Measurements from ENCODE around the gene SPPL3. TPM values are rescaled to one million over a fixed set of nuclear protein-coding genes. Genes with fewer than 3 reads are reported as not detected.

Gene SPPL3
- polyA plus RNA-seq, 1 experiment = 13.2 TPM

DNA sequence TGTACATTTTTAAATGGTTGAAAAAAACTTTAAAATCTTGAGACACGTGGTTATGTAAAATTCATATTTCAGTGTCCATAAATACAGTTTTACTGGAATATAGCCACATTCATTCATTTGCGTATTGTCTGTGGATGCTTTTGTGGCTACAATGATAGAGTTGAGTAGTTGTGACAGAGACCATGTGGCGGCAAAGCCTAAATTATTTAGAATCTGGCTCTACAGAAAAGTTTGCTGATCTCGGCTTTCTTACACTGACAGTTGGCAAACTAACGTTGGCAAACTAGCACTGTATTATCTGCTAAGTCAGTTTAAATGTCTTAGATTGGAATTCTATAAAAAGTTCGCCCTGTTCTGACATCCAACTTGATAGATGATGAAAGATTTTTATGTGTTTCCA is 191.5 kb downstream of the SPPL3 start:
- Histone ChIP-seq H3K27me3 (ENCODE audit: control insufficient read depth, insufficient read depth, low read length) (no peaks in the 10 kb centered on the region), H3K36me3 (ENCODE audit: control insufficient read depth, insufficient read depth, low read length) (peaks cover 13% of the 10 kb centered on the region), H3K4me3 (ENCODE audit: low read depth, low read length) (no peak overlapping the region)
- ChIA-PET CTCF (interaction anchor here (0.8 to 2.5 kb wide), 3 partner anchors 24 to 132 kb away, joined by 3 to 8 read pairs (median 3); partner anchors contain the start of gene POP5), POLR2A (no interaction called here)
- DNase-seq (ENCODE audit: low read depth) = no peak
- TF ChIP-seq, protein P1, sequence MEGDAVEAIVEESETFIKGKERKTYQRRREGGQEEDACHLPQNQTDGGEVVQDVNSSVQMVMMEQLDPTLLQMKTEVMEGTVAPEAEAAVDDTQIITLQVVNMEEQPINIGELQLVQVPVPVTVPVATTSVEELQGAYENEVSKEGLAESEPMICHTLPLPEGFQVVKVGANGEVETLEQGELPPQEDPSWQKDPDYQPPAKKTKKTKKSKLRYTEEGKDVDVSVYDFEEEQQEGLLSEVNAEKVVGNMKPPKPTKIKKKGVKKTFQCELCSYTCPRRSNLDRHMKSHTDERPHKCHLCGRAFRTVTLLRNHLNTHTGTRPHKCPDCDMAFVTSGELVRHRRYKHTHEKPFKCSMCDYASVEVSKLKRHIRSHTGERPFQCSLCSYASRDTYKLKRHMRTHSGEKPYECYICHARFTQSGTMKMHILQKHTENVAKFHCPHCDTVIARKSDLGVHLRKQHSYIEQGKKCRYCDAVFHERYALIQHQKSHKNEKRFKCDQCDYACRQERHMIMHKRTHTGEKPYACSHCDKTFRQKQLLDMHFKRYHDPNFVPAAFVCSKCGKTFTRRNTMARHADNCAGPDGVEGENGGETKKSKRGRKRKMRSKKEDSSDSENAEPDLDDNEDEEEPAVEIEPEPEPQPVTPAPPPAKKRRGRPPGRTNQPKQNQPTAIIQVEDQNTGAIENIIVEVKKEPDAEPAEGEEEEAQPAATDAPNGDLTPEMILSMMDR (IDR thresholded peaks at IDR 0.05; ENCODE audit: insufficient read depth, low read depth, low read length) = no peak

Other genes starting within 250 kb of the SPPL3 start
- 34.3 and 49.4 TPM in 2 replicates for gene MLEC, start 217.2 kb downstream of the SPPL3 start, polyA plus RNA-seq (2011; rRNA removed)
- 32.0 and 37.0 TPM in 2 replicates for gene UNC119B, start 193.9 kb downstream of the SPPL3 start, polyA plus RNA-seq (2011; rRNA removed)
- gene ACADS, start 178.5 kb downstream of the SPPL3 start, polyA plus RNA-seq (2011; rRNA removed) = 7.4 and 11.9 TPM in 2 replicates
- not detected in 2 replicates for gene HNF1A, start 74.2 kb upstream of the SPPL3 start, polyA plus RNA-seq (2011; rRNA removed)
- gene C12orf43, start 112.1 kb upstream of the SPPL3 start, polyA plus RNA-seq (2011; rRNA removed) = 12.0 and 14.0 TPM in 2 replicates
- gene OASL, start 134.9 kb upstream of the SPPL3 start, polyA plus RNA-seq (2011; rRNA removed) = 0.49 and 0.67 TPM in 2 replicates
- gene P2RX7, start 228.5 kb upstream of the SPPL3 start, polyA plus RNA-seq (2011; rRNA removed) = 0.13 and 0.20 TPM in 2 replicates

All from BJ (cell line).